GM18867 (cell line): Measurements from ENCODE around the gene CLSTN1.
"Not testable (repeated sequence)": the region's sequence is repeated elsewhere in the genome, so short reads cannot be mapped to it uniquely, and the experiment has no call there.

Experiments used
- ATAC-seq: cut with Tn5 transposase; IDR thresholded peaks from one replicate; pipeline ENCODE4 v1.9.1; 2021; ENCODE audit warnings: mild to moderate bottlenecking, moderate library complexity; ENCODE audit not compliant: unreplicated experiment

CLSTN1 gene

GRCh38 chr1:9826616-9827015 is 2.9 kb upstream of the CLSTN1 start:
- ATAC-seq, result no peak

- ATAC-seq, result no peak
Observed at GRCh38 chr1:9826087-9826486, 2.3 kb upstream of the CLSTN1 start.

GRCh38 chr1:9825093-9826074 is 1.6 kb upstream of the CLSTN1 start:
- no peak for ATAC-seq

- no peak for ATAC-seq
Observed at GRCh38 chr1:9824702-9825089, 931 bp upstream of the CLSTN1 start.

- ATAC-seq, result peak; percentile 17
Observed at GRCh38 chr1:9823693-9823942, 147 bp downstream of the CLSTN1 start.

- no peak for ATAC-seq
Observed at GRCh38 chr1:9822897-9823692, 670 bp downstream of the CLSTN1 start.

- no peak for ATAC-seq
Observed at GRCh38 chr1:9822490-9822889, 1.3 kb downstream of the CLSTN1 start.

- ATAC-seq, result no peak
Observed at GRCh38 chr1:9821710-9822109, 2.1 kb downstream of the CLSTN1 start.

- no peak for ATAC-seq
Observed at GRCh38 chr1:9820521-9820920, 3.2 kb downstream of the CLSTN1 start.

- no peak for ATAC-seq
Observed at GRCh38 chr1:9817734-9818133, 6.0 kb downstream of the CLSTN1 start.

GRCh38 chr1:9816199-9816598 is 7.6 kb downstream of the CLSTN1 start:
- no peak for ATAC-seq

- no peak for ATAC-seq
Observed at GRCh38 chr1:9815150-9815549, 8.6 kb downstream of the CLSTN1 start.

- no peak for ATAC-seq
Observed at GRCh38 chr1:9814619-9815018, 9.1 kb downstream of the CLSTN1 start.

- no peak for ATAC-seq
Observed at GRCh38 chr1:9811239-9811966, 12.4 kb downstream of the CLSTN1 start.

GRCh38 chr1:9809100-9809510 is 14.7 kb downstream of the CLSTN1 start:
- no peak for ATAC-seq

GRCh38 chr1:9808459-9808858 is 15.3 kb downstream of the CLSTN1 start:
- no peak for ATAC-seq

- no peak for ATAC-seq
Observed at GRCh38 chr1:9807541-9807940, 16.2 kb downstream of the CLSTN1 start.

- not testable (repeated sequence) for ATAC-seq
Observed at GRCh38 chr1:9805972-9806371, 17.8 kb downstream of the CLSTN1 start.

- ATAC-seq, result no peak
Observed at GRCh38 chr1:9805006-9805508, 18.7 kb downstream of the CLSTN1 start.

- ATAC-seq, result not testable (repeated sequence)
Observed at GRCh38 chr1:9803003-9803918, 20.5 kb downstream of the CLSTN1 start.
